Activated CD8-positive, alpha-beta T cell treated with anti-CD3 and anti-CD28 coated beads, Interleukin-2, amount 10 ng/mL, durations not matched to agents 7 days and 5 days (primary cell): Measurements from ENCODE around the gene C11orf86. TPM values are rescaled to one million over a fixed set of nuclear protein-coding genes. Genes with fewer than 3 reads are reported as not detected.

ENCODE experiments used
- ATAC-seq: fragments of 150-1000 bp; cut with Tn5 transposase; one replicate; pipeline ENCODE4 v1.10.0; 2021; ENCODE audit warnings: moderate library complexity
- CTCF ChIA-PET: fragments of 350-600 bp; sonication (Branson Sonifier 250); formaldehyde crosslinking; loops from one replicate; lab custom pipeline; 2021; ENCODE audit warnings: antibody characterized with exemption; lab: Charles Lee
- POLR2A ChIA-PET: fragments of 350-600 bp; sonication (Branson Sonifier 250); formaldehyde crosslinking; loops from one replicate; lab custom pipeline; 2021; ENCODE audit warnings: antibody characterized with exemption; lab: Charles Lee
- DNase-seq: peaks from one replicate; pipeline ENCODE4 v3.0.0-alpha.2; 2020
- H3K27ac Mint-ChIP-seq: one replicate; pipeline ENCODE4 v1.8.0; 2021; ENCODE audit warnings: mild to moderate bottlenecking, mixed read lengths
- H3K27me3 Mint-ChIP-seq: one replicate; pipeline ENCODE4 v1.8.0; 2021; ENCODE audit warnings: low read depth, mixed read lengths
- H3K36me3 Mint-ChIP-seq: one replicate; pipeline ENCODE4 v1.8.0; 2021; ENCODE audit warnings: low read depth, mixed read lengths
- H3K4me1 Mint-ChIP-seq: one replicate; pipeline ENCODE4 v1.8.0; 2021; ENCODE audit warnings: low read depth, mixed read lengths
- H3K4me3 Mint-ChIP-seq: one replicate; pipeline ENCODE4 v1.8.0; 2021; ENCODE audit warnings: mild to moderate bottlenecking, mixed read lengths
- H3K9me3 Mint-ChIP-seq: one replicate; pipeline ENCODE4 v1.8.0; 2022; ENCODE audit warnings: mixed read lengths; ENCODE audit not compliant: insufficient read depth
- total RNA-seq, 2 experiments: library from RNA; stranded (reverse); gene quantifications; one replicate each; pipeline ENCODE4 v1.2.3, GENCODE V29; 2021

The C11orf86 gene
- total RNA-seq, 2 experiments from 2014 or later: not detected

DNA sequence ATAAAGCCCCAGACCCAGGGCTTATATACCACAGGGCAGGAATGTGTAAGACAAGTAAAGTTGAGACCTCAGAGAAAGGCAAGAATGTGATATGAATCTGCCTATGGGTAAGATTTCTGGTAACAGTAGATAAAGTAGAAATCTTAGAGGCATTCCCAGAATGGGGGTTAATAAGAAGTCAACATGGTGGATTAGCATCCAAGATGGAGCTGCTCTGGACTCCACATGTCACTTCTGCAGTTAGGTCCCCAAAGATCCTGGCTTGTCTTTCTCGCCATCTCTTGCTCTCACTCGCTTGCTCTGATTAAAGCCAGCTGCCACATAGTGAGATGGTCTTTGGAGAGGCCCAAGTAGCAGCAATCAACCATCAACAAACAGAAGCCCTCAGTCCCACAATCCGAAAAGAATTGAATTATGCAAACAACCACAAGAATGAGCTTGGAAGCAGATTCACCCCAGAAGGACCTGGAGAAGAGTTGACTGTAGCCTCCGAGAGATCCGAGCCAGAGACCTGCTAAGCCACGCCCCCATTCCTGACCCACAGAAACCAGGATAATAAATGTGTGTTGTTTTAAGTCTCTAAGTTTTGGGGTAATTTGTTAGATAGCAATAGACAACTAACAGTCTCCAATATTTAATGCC is 5.4 kb upstream of the C11orf86 start:
- ATAC-seq: no peak
- H3K27ac Mint-ChIP-seq: no peak overlapping the region
- H3K36me3 Mint-ChIP-seq: no peaks in the 10 kb centered on the region
- ChIA-PET POLR2A (no interaction called here), CTCF (no interaction called here)
- DNase-seq: no peak
- H3K4me3 Mint-ChIP-seq: no peak overlapping the region
- peaks cover 17% of the 10 kb centered on the region for H3K4me1 Mint-ChIP-seq
- peaks cover 6% of the 10 kb centered on the region for H3K27me3 Mint-ChIP-seq
- no peaks in the 10 kb centered on the region for H3K9me3 Mint-ChIP-seq

GRCh38 chr11:66970371-66970806 is 4.7 kb upstream of the C11orf86 start:
- H3K4me1 Mint-ChIP-seq: peaks cover 17% of the 10 kb centered on the region
- ATAC-seq (no peak), DNase-seq (no peak)
- no peaks in the 10 kb centered on the region for H3K36me3 Mint-ChIP-seq
- H3K9me3 Mint-ChIP-seq: no peaks in the 10 kb centered on the region
- peaks cover 4% of the 10 kb centered on the region for H3K27me3 Mint-ChIP-seq
- POLR2A ChIA-PET: no interaction called here
- CTCF ChIA-PET: no interaction called here
- H3K27ac Mint-ChIP-seq: no peak overlapping the region
- H3K4me3 Mint-ChIP-seq: no peak overlapping the region

- ATAC-seq (no peak), DNase-seq (no peak)
- ChIA-PET POLR2A (no interaction called here), CTCF (interaction anchor here (1.6 kb wide), 1 partner anchor 12 kb away, joined by 4 read pairs; no protein-coding TSS in a partner anchor)
- peaks cover 2% of the 10 kb centered on the region for H3K27me3 Mint-ChIP-seq
- peaks cover 17% of the 10 kb centered on the region for H3K4me1 Mint-ChIP-seq
- no peak overlapping the region for H3K27ac Mint-ChIP-seq
- no peaks in the 10 kb centered on the region for H3K36me3 Mint-ChIP-seq
- no peak overlapping the region for H3K4me3 Mint-ChIP-seq
- H3K9me3 Mint-ChIP-seq: no peaks in the 10 kb centered on the region
Observed at GRCh38 chr11:66970807-66971442, 4.2 kb upstream of the C11orf86 start.

DNA sequence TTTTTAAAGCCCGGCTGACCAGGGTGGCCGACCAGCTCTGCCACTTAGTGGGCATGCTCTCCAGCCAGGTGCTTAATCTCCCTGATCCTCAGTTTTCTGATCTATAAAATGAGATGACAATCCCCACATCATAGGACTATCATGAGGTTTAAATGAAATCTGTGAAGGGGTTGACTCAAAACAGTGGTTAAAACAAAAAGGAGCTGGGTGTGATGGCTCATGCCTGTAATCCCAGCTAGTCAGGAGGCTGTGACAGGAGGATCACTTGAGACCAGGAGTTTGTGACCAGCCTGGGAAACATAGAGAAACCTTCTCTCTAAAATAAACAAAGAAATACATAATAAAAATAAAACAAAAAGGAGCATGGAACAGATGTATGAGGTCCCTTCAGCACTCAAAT is 3.6 kb upstream of the C11orf86 start:
- H3K27me3 Mint-ChIP-seq: no peaks in the 10 kb centered on the region
- CTCF ChIA-PET: interaction anchor here (1.6 kb wide), 1 partner anchor 12 kb away, joined by 4 read pairs; no protein-coding TSS in a partner anchor
- no peak for ATAC-seq
- H3K27ac Mint-ChIP-seq: no peak overlapping the region
- no peaks in the 10 kb centered on the region for H3K36me3 Mint-ChIP-seq
- H3K4me3 Mint-ChIP-seq: no peak overlapping the region
- POLR2A ChIA-PET: no interaction called here
- DNase-seq: no peak
- no peaks in the 10 kb centered on the region for H3K9me3 Mint-ChIP-seq
- peaks cover 17% of the 10 kb centered on the region for H3K4me1 Mint-ChIP-seq

GRCh38 chr11:66973956-66974580 is 1.0 kb upstream of the C11orf86 start:
- Mint-ChIP-seq H3K27ac (no peak overlapping the region), H3K4me1 (peaks cover 6% of the 10 kb centered on the region), H3K27me3 (no peaks in the 10 kb centered on the region), H3K36me3 (no peaks in the 10 kb centered on the region), H3K9me3 (no peaks in the 10 kb centered on the region), H3K4me3 (no peak overlapping the region)
- ChIA-PET CTCF (no interaction called here), POLR2A (no interaction called here)
- DNase-seq (no peak), ATAC-seq (no peak)

- no peak overlapping the region for H3K4me3 Mint-ChIP-seq
- DNase-seq (no peak), ATAC-seq (peak; percentile 23)
- POLR2A ChIA-PET: no interaction called here
- CTCF ChIA-PET: interaction anchor here (0.7 to 0.9 kb wide), 2 partner anchors 16 to 1272 kb away, joined by 3 to 6 read pairs; no protein-coding TSS in a partner anchor
- no peaks in the 10 kb centered on the region for H3K27me3 Mint-ChIP-seq
- no peaks in the 10 kb centered on the region for H3K9me3 Mint-ChIP-seq
- H3K27ac Mint-ChIP-seq: no peak overlapping the region
- H3K36me3 Mint-ChIP-seq: no peaks in the 10 kb centered on the region
- peaks cover 5% of the 10 kb centered on the region for H3K4me1 Mint-ChIP-seq
Observed at GRCh38 chr11:66975405-66976027, 412 bp downstream of the C11orf86 start.

- ATAC-seq (no peak), DNase-seq (no peak)
- CTCF ChIA-PET: interaction anchor here (0.7 to 0.9 kb wide), 2 partner anchors 17 to 1273 kb away, joined by 3 to 6 read pairs; no protein-coding TSS in a partner anchor
- Mint-ChIP-seq H3K4me3 (no peak overlapping the region), H3K27me3 (no peaks in the 10 kb centered on the region), H3K9me3 (no peaks in the 10 kb centered on the region), H3K4me1 (no peaks in the 10 kb centered on the region), H3K36me3 (no peaks in the 10 kb centered on the region), H3K27ac (no peak overlapping the region)
- POLR2A ChIA-PET: interaction anchor here (0.6 kb wide), 1 partner anchor 422 kb away, joined by 3 read pairs; no protein-coding TSS in a partner anchor
Observed at GRCh38 chr11:66976028-66976467, 944 bp downstream of the C11orf86 start.

- H3K4me1 Mint-ChIP-seq: peaks cover 1% of the 10 kb centered on the region
- H3K4me3 Mint-ChIP-seq: no peak overlapping the region
- H3K27ac Mint-ChIP-seq: no peak overlapping the region
- H3K9me3 Mint-ChIP-seq: no peaks in the 10 kb centered on the region
- H3K27me3 Mint-ChIP-seq: no peaks in the 10 kb centered on the region
- ChIA-PET CTCF (no interaction called here), POLR2A (no interaction called here)
- H3K36me3 Mint-ChIP-seq: no peaks in the 10 kb centered on the region
- no peak for DNase-seq
- no peak for ATAC-seq
Observed at GRCh38 chr11:66976925-66977324, 1.8 kb downstream of the C11orf86 start.

DNA sequence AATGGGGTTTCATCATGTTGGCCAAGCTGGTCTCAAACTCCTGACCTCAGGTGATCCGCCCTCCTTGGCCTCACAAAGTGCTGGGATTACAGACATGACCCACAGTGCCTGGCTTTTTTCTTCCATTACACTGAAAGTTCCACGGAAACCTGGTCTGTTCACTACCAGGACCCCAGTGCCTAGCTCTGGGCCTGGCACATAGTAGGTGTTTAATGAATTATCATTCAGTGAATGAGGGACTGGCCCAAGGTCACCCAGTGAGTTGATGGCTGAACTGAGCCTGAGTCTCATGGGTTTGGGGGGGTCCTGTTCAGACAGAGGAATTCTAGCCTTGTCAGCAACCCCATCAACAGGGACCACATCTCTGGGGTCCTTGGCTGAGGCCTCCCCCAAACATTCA is 3.1 kb downstream of the C11orf86 start:
- no peak for ATAC-seq
- H3K27ac Mint-ChIP-seq: no peak overlapping the region
- H3K9me3 Mint-ChIP-seq: no peaks in the 10 kb centered on the region
- H3K4me3 Mint-ChIP-seq: no peak overlapping the region
- no peak for DNase-seq
- peaks cover 2% of the 10 kb centered on the region for H3K27me3 Mint-ChIP-seq
- CTCF ChIA-PET: interaction anchor here (1.0 kb wide), 1 partner anchor 18 kb away, joined by 3 read pairs; no protein-coding TSS in a partner anchor
- peaks cover 5% of the 10 kb centered on the region for H3K4me1 Mint-ChIP-seq
- POLR2A ChIA-PET: no interaction called here
- H3K36me3 Mint-ChIP-seq: no peaks in the 10 kb centered on the region

DNA sequence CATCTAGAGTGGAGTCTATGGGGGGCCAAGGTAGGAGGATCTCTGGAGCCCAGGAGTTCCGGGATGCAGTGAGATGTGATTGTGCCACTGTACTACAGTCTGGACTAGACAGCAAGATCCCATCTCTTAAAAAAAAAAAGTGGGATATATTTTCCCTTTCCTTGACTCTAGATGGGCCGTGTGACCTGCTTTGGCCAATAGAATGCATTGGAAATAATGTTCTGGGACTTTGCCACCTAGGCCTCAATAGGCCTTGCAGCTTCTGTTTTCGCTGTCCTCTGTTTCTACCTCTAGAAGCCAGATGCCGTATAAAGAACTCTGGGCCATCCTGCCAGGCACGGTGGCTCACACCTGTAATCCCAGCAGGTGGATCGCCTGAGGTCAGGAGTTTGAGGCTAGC is 3.6 kb downstream of the C11orf86 start:
- H3K36me3 Mint-ChIP-seq: no peaks in the 10 kb centered on the region
- H3K4me1 Mint-ChIP-seq: peaks cover 5% of the 10 kb centered on the region
- POLR2A ChIA-PET: no interaction called here
- CTCF ChIA-PET: interaction anchor here (1.0 kb wide), 1 partner anchor 18 kb away, joined by 3 read pairs; no protein-coding TSS in a partner anchor
- H3K9me3 Mint-ChIP-seq: no peaks in the 10 kb centered on the region
- no peak for DNase-seq
- H3K27ac Mint-ChIP-seq: no peak overlapping the region
- H3K27me3 Mint-ChIP-seq: peaks cover 2% of the 10 kb centered on the region
- ATAC-seq: no peak
- H3K4me3 Mint-ChIP-seq: no peak overlapping the region

DNA sequence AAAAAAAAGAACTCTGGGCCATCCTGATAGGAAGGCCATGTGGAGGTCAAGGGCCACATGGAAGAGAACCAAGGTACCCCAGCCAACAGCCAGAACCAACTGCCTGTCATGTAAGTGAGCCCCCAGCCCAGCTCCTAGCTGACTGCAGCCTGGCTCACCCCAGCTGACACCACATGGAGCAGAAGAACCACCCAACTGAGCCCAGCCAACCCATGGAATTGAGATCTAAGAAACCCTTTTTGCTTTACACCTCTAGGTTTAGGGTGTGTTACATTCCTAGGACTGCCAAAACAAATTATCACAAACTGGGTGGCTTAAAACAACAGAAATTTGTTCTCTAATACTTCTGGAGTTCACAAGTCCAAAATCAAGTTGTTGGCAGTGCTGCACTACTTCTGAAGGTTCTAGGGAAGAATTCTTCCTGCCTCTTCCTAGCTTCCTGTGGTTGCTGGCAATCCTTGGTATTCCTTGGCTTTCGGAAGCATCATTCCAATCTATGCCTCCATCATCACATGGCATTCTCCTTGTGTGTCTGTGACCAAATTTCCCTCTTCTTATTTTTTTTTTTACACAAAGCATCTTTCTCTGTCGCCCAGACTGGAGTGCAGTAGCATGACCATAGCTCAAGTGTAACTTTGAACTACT is 4.4 kb downstream of the C11orf86 start:
- POLR2A ChIA-PET: no interaction called here
- H3K27ac Mint-ChIP-seq: no peak overlapping the region
- H3K36me3 Mint-ChIP-seq: no peaks in the 10 kb centered on the region
- H3K4me3 Mint-ChIP-seq: no peak overlapping the region
- peaks cover 3% of the 10 kb centered on the region for H3K27me3 Mint-ChIP-seq
- ATAC-seq (no peak), DNase-seq (no peak)
- H3K9me3 Mint-ChIP-seq: no peaks in the 10 kb centered on the region
- H3K4me1 Mint-ChIP-seq: peaks cover 5% of the 10 kb centered on the region
- CTCF ChIA-PET: interaction anchor here (1.0 kb wide), 1 partner anchor 17 kb away, joined by 3 read pairs; no protein-coding TSS in a partner anchor
